DOHH2 (cell line): ENCODE measurements around the gene SHROOM3.

Experiments
- H3F3A ChIP-seq: fragments of 200-600 bp; sonication (generic), shearing (Covaris generic); 2 replicates; pipeline ENCODE4 v1.6.0; 2016; ENCODE audit warnings: antibody characterized with exemption, mild to moderate bottlenecking; ENCODE audit not compliant: control insufficient read depth, insufficient read depth
- H3K27ac ChIP-seq: fragments of 200-600 bp; sonication (generic); 2 replicates; pipeline ENCODE4 v1.5.1; 2014; ENCODE audit warnings: low read depth, mild to moderate bottlenecking, low read length, moderate library complexity
- H3K27me3 ChIP-seq: fragments of 200-600 bp; sonication (generic); 2 replicates; pipeline ENCODE4 v1.6.1; 2014; ENCODE audit warnings: mild to moderate bottlenecking, low read length, mixed read lengths; ENCODE audit not compliant: control insufficient read depth
- H3K36me3 ChIP-seq: fragments of 200-600 bp; sonication (generic); 2 replicates; pipeline ENCODE4 v1.6.1; 2014; ENCODE audit warnings: mild to moderate bottlenecking, low read length, moderate library complexity, mixed read lengths; ENCODE audit not compliant: control insufficient read depth
- H3K4me1 ChIP-seq: fragments of 200-600 bp; sonication (generic); 2 replicates; pipeline ENCODE4 v1.6.1; 2014; ENCODE audit warnings: mild to moderate bottlenecking, low read length, mixed read lengths; ENCODE audit not compliant: control insufficient read depth
- H3K4me2 ChIP-seq: fragments of 200-600 bp; sonication (generic); 2 replicates; pipeline ENCODE4 v1.6.0; 2014; ENCODE audit warnings: mild to moderate bottlenecking, low read length, moderate library complexity
- H3K4me3 ChIP-seq: fragments of 200-600 bp; sonication (generic); 2 replicates; pipeline ENCODE4 v1.5.1; 2014; ENCODE audit warnings: mild to moderate bottlenecking, low read length, mixed read lengths
- H3K79me2 ChIP-seq: fragments of 200-600 bp; sonication (generic); 2 replicates; pipeline ENCODE4 v1.6.1; 2014; ENCODE audit warnings: mild to moderate bottlenecking, low read length, mixed read lengths; ENCODE audit not compliant: control insufficient read depth
- H3K9me2 ChIP-seq: fragments of 200-600 bp; sonication (generic); replicated peaks from 2 replicates; pipeline ENCODE4 v1.6.1; 2014; ENCODE audit warnings: mild to moderate bottlenecking, low read length, mixed read lengths; ENCODE audit not compliant: control insufficient read depth
- H3K9me3 ChIP-seq: fragments of 200-600 bp; sonication (generic); 2 replicates; pipeline ENCODE4 v1.6.1; 2014; ENCODE audit warnings: antibody characterized with exemption, low read length, mixed read lengths; ENCODE audit not compliant: control insufficient read depth, insufficient read depth
- H4K20me1 ChIP-seq: fragments of 200-600 bp; sonication (generic); 2 replicates; pipeline ENCODE4 v1.6.0; 2014; ENCODE audit warnings: low read depth, mild to moderate bottlenecking, antibody characterized with exemption, low read length, moderate library complexity; ENCODE audit not compliant: control insufficient read depth, insufficient read depth
- CTCF ChIP-seq: fragments of 200-600 bp; sonication (generic); IDR thresholded peaks from one replicate; pipeline ENCODE4 v1.5.1; 2014; ENCODE audit warnings: antibody characterized with exemption, mild to moderate bottlenecking, low read depth, low read length; ENCODE audit not compliant: poor library complexity, severe bottlenecking
- EZH2phosphoT487 ChIP-seq: fragments of 200-600 bp; sonication (generic); IDR thresholded peaks from 2 replicates; pipeline ENCODE4 v1.6.1; 2017; ENCODE audit warnings: borderline replicate concordance, mild to moderate bottlenecking, antibody characterized with exemption, low read length, moderate library complexity, mixed read lengths

Gene SHROOM3

GRCh38 chr4:76558396-76559235 lies 123.6 kb downstream of the SHROOM3 start:
- Histone ChIP-seq H3K4me3 (no peak overlapping the region), H3K27me3 (no peaks in the 10 kb centered on the region), H3F3A (no peaks in the 10 kb centered on the region), H4K20me1 (no peaks in the 10 kb centered on the region), H3K27ac (no peak overlapping the region), H3K9me2 (no peaks in the 10 kb centered on the region), H3K4me1 (no peaks in the 10 kb centered on the region), H3K4me2 (no peak overlapping the region), H3K36me3 (no peaks in the 10 kb centered on the region), H3K9me3 (no peaks in the 10 kb centered on the region), H3K79me2 (no peaks in the 10 kb centered on the region)
- TF ChIP-seq EZH2phosphoT487 = no peak
- no peak for TF ChIP-seq CTCF

GRCh38 chr4:76559236-76560071 lies 124.4 kb downstream of the SHROOM3 start:
- H3K4me3 ChIP-seq = no peak overlapping the region
- H3K4me2 ChIP-seq = no peak overlapping the region
- no peaks in the 10 kb centered on the region for H3F3A ChIP-seq
- no peaks in the 10 kb centered on the region for H3K79me2 ChIP-seq
- no peaks in the 10 kb centered on the region for H3K36me3 ChIP-seq
- no peaks in the 10 kb centered on the region for H4K20me1 ChIP-seq
- no peak overlapping the region for H3K27ac ChIP-seq
- H3K9me3 ChIP-seq = no peaks in the 10 kb centered on the region
- no peaks in the 10 kb centered on the region for H3K9me2 ChIP-seq
- no peaks in the 10 kb centered on the region; the same call in 1 of the 2 replicates for H3K27me3 ChIP-seq
- TF ChIP-seq EZH2phosphoT487 = no peak
- no peak for TF ChIP-seq CTCF
- H3K4me1 ChIP-seq = no peaks in the 10 kb centered on the region

- H3K9me3 ChIP-seq = no peaks in the 10 kb centered on the region
- no peak overlapping the region for H3K4me3 ChIP-seq
- H3K4me1 ChIP-seq = no peaks in the 10 kb centered on the region
- no peaks in the 10 kb centered on the region for H3K79me2 ChIP-seq
- TF ChIP-seq EZH2phosphoT487 = no peak
- no peak for TF ChIP-seq CTCF
- no peak overlapping the region for H3K4me2 ChIP-seq
- H3K36me3 ChIP-seq = no peaks in the 10 kb centered on the region
- no peaks in the 10 kb centered on the region for H3K9me2 ChIP-seq
- H3K27me3 ChIP-seq = no peaks in the 10 kb centered on the region; the same call in 1 of the 2 replicates
- H4K20me1 ChIP-seq = no peaks in the 10 kb centered on the region
- no peaks in the 10 kb centered on the region for H3F3A ChIP-seq
- no peak overlapping the region for H3K27ac ChIP-seq
These were observed 127.1 kb downstream of the SHROOM3 start for GRCh38 chr4:76562161-76562560.
